SK-N-SH treated with all-trans-retinoic acid at 6 μM for 48 hours (cell line): Measurements from ENCODE around the gene COL16A1.

ENCODE experiments used
- ATAC-seq: fragments of 200-7000 bp; cut with Tn5 transposase; 3 replicates; pipeline ENCODE4 v1.9.1; 2020; ENCODE audit warnings: mild to moderate bottlenecking, moderate library complexity
- BACH2 ChIP-seq: fragments of 250-450 bp; sonication (Bioruptor Pico); IDR thresholded peaks from 2 replicates; pipeline ENCODE4 v1.9.0; 2021; ENCODE audit warnings: mild to moderate bottlenecking, borderline replicate concordance
- CSDC2 ChIP-seq: fragments of 250-450 bp; sonication (Bioruptor Pico); IDR thresholded peaks from 2 replicates; pipeline ENCODE4 v1.5.0; 2020; ENCODE audit warnings: mild to moderate bottlenecking, moderate library complexity
- OSR1 ChIP-seq: fragments of 250-450 bp; sonication (Bioruptor Pico); IDR thresholded peaks from 2 replicates; pipeline ENCODE4 v1.8.0; 2022; ENCODE audit warnings: moderate library complexity, mild to moderate bottlenecking, inconsistent platforms
- SNAI2 ChIP-seq: fragments of 250-450 bp; sonication (Bioruptor Pico); IDR thresholded peaks from 2 replicates; pipeline ENCODE4 v1.5.0; 2020; ENCODE audit warnings: mild to moderate bottlenecking, moderate library complexity
- TCF4 ChIP-seq: fragments of 250-450 bp; sonication (Bioruptor Pico); IDR thresholded peaks from 2 replicates; pipeline ENCODE4 v1.8.0; 2021; ENCODE audit warnings: mild to moderate bottlenecking, moderate library complexity, borderline replicate concordance
- TOX ChIP-seq: fragments of 250-450 bp; sonication (Bioruptor Pico); IDR thresholded peaks from 2 replicates; pipeline ENCODE4 v1.8.0; 2021; ENCODE audit warnings: mild to moderate bottlenecking, moderate library complexity, borderline replicate concordance
- ZC3H10 ChIP-seq: fragments of 250-450 bp; sonication (Bioruptor Pico); IDR thresholded peaks from 2 replicates; pipeline ENCODE4 v1.5.1; 2021; ENCODE audit warnings: mild to moderate bottlenecking, moderate library complexity
- ZFP3 ChIP-seq: fragments of 250-450 bp; sonication (Bioruptor Pico); IDR thresholded peaks from 2 replicates; pipeline ENCODE4 v1.5.0; 2020; ENCODE audit warnings: mild to moderate bottlenecking, moderate library complexity
- ZFP30 ChIP-seq: fragments of 450-650 bp; formaldehyde crosslinking; IDR thresholded peaks from 2 replicates; pipeline ENCODE4 v1.5.0; 2022; ENCODE audit warnings: mild to moderate bottlenecking, moderate library complexity
- ZNF565 ChIP-seq: fragments of 450-650 bp; formaldehyde crosslinking; conservative IDR thresholded peaks from 2 replicates; pipeline ENCODE4 v1.5.0; 2020; ENCODE audit warnings: low read depth, mild to moderate bottlenecking, moderate library complexity
- ZNF70 ChIP-seq: fragments of 450-650 bp; formaldehyde crosslinking; IDR thresholded peaks from 2 replicates; pipeline ENCODE4 v1.5.0; 2020; ENCODE audit warnings: mild to moderate bottlenecking, moderate library complexity
- ZNF8 ChIP-seq: fragments of 450-650 bp; formaldehyde crosslinking; IDR thresholded peaks from 2 replicates; pipeline ENCODE4 v1.5.0; 2020; ENCODE audit warnings: mild to moderate bottlenecking, moderate library complexity
- TF ChIP-seq, protein P1 (sequence below): fragments of 250-450 bp; sonication (Bioruptor Pico); IDR thresholded peaks from 2 replicates; pipeline ENCODE4 v1.8.0; 2020; ENCODE audit warnings: mild to moderate bottlenecking, moderate library complexity, borderline replicate concordance
- TF ChIP-seq, protein P2 (sequence below): fragments of 250-450 bp; sonication (Bioruptor Pico); IDR thresholded peaks from 2 replicates; pipeline ENCODE4 v1.5.1; 2020; ENCODE audit warnings: low read depth, mild to moderate bottlenecking, moderate library complexity
- TF ChIP-seq, protein P3 (sequence below): fragments of 250-450 bp; sonication (Bioruptor Pico); IDR thresholded peaks from 2 replicates; pipeline ENCODE4 v1.8.0; 2021; ENCODE audit warnings: low read depth, mild to moderate bottlenecking, moderate library complexity, borderline replicate concordance
- TF ChIP-seq, protein P4 (sequence below): fragments of 250-450 bp; sonication (Bioruptor Pico); IDR thresholded peaks from 2 replicates; pipeline ENCODE4 v1.5.1; 2021; ENCODE audit warnings: mild to moderate bottlenecking, moderate library complexity

Gene COL16A1

DNA sequence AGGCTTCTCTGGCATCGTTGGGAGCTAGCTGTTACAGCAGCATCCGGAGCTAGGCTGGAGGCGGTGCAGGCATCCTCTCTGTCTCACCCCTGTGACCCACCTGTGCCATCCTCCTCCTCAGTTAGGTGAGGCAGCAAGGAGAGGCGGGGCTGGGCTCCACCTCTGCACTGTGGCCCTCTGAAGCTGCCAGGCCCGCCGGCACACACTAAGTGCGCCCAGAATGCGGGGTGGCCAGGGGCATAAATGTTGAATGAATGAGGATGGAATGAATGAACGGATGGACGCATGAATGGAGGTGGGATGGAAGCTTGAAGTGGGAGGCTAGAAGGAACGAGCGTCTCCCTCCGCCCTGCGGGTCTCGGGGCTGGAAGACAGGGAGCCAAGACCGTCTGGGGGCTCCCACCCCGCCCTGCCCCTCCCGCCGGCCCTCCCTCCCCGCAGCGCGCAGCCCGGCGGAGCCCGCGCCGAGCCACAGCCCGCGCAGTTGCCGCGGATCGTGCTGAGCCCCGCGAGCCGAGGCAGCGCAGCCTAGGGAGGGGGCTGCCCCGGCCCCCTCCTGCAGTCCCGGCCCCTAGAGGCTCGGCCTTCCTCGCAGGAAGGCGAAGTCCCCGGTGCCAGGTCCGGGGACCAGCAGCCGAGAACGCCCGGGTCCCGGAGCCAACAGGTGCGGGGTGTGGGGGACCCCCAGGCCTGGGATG is 86.5 kb downstream of the COL16A1 start, which contains the start of gene HCRTR1:
TSS of gene HCRTR1 (plus strand) at position 472 of the 698 bp plus-strand sequence. CDS start 1,504 bp downstream, outside the sequence.
- peak; percentile 34 for ATAC-seq
- TF ChIP-seq ZFP3 (CRISPR knock-in tag) = no peak
- no peak for TF ChIP-seq ZFP30 (CRISPR knock-in tag)
- no peak for TF ChIP-seq BACH2
- TF ChIP-seq ZC3H10 (CRISPR knock-in tag) = no peak
- TF ChIP-seq, protein P1, sequence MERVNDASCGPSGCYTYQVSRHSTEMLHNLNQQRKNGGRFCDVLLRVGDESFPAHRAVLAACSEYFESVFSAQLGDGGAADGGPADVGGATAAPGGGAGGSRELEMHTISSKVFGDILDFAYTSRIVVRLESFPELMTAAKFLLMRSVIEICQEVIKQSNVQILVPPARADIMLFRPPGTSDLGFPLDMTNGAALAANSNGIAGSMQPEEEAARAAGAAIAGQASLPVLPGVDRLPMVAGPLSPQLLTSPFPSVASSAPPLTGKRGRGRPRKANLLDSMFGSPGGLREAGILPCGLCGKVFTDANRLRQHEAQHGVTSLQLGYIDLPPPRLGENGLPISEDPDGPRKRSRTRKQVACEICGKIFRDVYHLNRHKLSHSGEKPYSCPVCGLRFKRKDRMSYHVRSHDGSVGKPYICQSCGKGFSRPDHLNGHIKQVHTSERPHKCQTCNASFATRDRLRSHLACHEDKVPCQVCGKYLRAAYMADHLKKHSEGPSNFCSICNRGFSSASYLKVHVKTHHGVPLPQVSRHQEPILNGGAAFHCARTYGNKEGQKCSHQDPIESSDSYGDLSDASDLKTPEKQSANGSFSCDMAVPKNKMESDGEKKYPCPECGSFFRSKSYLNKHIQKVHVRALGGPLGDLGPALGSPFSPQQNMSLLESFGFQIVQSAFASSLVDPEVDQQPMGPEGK (CRISPR knock-in tag) = no peak
- no peak for TF ChIP-seq TCF4
- TF ChIP-seq, protein P2, sequence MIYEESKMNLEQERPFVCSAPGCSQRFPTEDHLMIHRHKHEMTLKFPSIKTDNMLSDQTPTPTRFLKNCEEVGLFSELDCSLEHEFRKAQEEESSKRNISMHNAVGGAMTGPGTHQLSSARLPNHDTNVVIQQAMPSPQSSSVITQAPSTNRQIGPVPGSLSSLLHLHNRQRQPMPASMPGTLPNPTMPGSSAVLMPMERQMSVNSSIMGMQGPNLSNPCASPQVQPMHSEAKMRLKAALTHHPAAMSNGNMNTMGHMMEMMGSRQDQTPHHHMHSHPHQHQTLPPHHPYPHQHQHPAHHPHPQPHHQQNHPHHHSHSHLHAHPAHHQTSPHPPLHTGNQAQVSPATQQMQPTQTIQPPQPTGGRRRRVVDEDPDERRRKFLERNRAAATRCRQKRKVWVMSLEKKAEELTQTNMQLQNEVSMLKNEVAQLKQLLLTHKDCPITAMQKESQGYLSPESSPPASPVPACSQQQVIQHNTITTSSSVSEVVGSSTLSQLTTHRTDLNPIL = no peak
- TF ChIP-seq, protein P3, sequence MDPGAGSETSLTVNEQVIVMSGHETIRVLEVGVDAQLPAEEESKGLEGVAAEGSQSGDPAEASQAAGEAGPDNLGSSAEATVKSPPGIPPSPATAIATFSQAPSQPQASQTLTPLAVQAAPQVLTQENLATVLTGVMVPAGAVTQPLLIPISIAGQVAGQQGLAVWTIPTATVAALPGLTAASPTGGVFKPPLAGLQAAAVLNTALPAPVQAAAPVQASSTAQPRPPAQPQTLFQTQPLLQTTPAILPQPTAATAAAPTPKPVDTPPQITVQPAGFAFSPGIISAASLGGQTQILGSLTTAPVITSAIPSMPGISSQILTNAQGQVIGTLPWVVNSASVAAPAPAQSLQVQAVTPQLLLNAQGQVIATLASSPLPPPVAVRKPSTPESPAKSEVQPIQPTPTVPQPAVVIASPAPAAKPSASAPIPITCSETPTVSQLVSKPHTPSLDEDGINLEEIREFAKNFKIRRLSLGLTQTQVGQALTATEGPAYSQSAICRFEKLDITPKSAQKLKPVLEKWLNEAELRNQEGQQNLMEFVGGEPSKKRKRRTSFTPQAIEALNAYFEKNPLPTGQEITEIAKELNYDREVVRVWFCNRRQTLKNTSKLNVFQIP = no peak
- TF ChIP-seq, all 23 proteins: peak for 0

DNA sequence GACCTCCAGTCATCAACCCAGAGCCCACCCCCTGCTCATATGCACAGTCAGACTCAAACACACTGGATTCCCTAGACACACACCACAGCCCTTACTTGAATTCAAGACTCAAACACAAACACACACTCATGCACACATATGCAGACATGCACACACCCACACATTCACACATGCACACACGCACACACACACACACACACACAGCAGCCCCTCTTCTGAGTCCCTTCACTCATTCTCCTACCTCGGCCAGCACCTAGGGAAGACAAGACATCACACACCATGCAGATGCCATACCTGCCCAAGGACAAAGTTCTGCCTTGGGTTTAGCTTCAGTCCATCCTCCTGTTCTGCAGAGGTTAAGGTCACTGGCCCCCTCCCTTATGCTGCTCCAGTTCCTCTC is 87.9 kb downstream of the COL16A1 start:
- no peak for ATAC-seq

More for the DNA sequence above, 87.9 kb downstream of the COL16A1 start:
- TF ChIP-seq ZFP30 (CRISPR knock-in tag) (no peak), ZC3H10 (CRISPR knock-in tag) (no peak), ZNF70 (no peak), ZNF565 (CRISPR knock-in tag) (no peak), ZNF8 (CRISPR knock-in tag) (no peak), ZFP3 (CRISPR knock-in tag) (no peak), SNAI2 (CRISPR knock-in tag) (no peak), TCF4 (no peak), OSR1 (CRISPR knock-in tag) (no peak), TOX (no peak), CSDC2 (CRISPR knock-in tag) (no peak)
- TF ChIP-seq, protein P1 (CRISPR knock-in tag) = no peak
- TF ChIP-seq, protein P2 = no peak
- TF ChIP-seq, protein P4, sequence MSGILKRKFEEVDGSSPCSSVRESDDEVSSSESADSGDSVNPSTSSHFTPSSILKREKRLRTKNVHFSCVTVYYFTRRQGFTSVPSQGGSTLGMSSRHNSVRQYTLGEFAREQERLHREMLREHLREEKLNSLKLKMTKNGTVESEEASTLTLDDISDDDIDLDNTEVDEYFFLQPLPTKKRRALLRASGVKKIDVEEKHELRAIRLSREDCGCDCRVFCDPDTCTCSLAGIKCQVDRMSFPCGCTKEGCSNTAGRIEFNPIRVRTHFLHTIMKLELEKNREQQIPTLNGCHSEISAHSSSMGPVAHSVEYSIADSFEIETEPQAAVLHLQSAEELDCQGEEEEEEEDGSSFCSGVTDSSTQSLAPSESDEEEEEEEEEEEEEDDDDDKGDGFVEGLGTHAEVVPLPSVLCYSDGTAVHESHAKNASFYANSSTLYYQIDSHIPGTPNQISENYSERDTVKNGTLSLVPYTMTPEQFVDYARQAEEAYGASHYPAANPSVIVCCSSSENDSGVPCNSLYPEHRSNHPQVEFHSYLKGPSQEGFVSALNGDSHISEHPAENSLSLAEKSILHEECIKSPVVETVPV (CRISPR knock-in tag) = no peak
- TF ChIP-seq, protein P3 = no peak
- TF ChIP-seq, all 23 proteins: peak for 0
